Spleen (tissue), 7 donors: ENCODE measurements around the gene CRMP1.

Experiments used
- POLR2A ChIP-seq, 3 donors: fragments of 450-650 bp; IDR thresholded peaks; one replicate each; pipeline ENCODE4 v1.5.1; 2017; ENCODE audit warnings: antibody characterized with exemption in 3 of 3, mild to moderate bottlenecking in 1 of 3
- POLR2AphosphoS5 ChIP-seq, 3 donors: sonication (generic); formaldehyde crosslinking; IDR thresholded peaks; one replicate each; pipeline ENCODE4 v1.5.1; 2017; ENCODE audit warnings: antibody characterized with exemption in 3 of 3
- TF ChIP-seq, protein P1 (sequence below), 11 experiments: fragments of 200-600 bp in 7 of 11; fragments of 450-650 bp in 4 of 11; sonication (generic) in 4 of 11; IDR thresholded peaks in 8 of 11; conservative IDR thresholded peaks in 3 of 11; 1 replicate in 7 of 11; 2 replicates in 4 of 11; pipeline versions ENCODE4 v1.4.0 to v1.8.0; 2016 to 2021; ENCODE audit warnings: antibody characterized with exemption in 11 of 11, inconsistent platforms in 4 of 11, mild to moderate bottlenecking in 1 of 11
- donor health status: DM: no; HTN: no; CAD: no; lungs with moderate emphysema.
- donor health status: DM: no; HTN: no; CAD: no.
- donor health status: DM: no; HTN: no; CAD: no.

DNA sequence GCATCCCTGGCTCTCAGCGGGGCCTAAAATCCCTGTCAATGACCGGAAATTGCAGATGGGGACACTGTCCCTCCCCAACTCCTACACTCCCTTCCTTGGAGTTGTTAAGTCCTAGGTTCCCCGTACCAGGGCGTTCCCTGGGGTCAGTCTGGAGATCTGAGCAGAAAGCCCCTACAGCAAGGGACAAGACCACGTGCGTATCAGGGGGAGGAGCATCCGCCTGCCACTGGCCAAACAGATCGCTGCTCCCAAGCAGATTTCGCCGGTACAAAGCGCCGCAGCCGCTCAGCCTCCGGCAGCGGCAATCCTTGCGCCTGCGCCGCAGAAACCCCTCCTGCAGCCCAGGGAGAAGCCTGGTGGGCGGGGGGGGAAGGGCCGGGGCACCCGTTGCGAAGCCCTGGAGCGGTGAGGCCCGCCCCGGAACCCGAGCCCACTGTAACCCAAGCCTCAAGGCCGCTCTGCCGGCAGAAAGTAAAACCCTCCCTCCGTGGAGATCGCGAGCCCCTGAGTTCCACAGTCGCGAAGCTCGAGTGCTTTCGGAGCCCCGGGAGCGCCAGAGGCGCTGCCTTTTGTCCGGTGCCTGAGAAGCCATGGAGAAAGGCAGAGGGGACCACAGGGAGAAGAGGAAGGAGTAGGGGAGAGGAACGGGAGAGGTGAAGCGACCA is 2.7 kb downstream of the CRMP1 start:
- TF ChIP-seq, protein P1, sequence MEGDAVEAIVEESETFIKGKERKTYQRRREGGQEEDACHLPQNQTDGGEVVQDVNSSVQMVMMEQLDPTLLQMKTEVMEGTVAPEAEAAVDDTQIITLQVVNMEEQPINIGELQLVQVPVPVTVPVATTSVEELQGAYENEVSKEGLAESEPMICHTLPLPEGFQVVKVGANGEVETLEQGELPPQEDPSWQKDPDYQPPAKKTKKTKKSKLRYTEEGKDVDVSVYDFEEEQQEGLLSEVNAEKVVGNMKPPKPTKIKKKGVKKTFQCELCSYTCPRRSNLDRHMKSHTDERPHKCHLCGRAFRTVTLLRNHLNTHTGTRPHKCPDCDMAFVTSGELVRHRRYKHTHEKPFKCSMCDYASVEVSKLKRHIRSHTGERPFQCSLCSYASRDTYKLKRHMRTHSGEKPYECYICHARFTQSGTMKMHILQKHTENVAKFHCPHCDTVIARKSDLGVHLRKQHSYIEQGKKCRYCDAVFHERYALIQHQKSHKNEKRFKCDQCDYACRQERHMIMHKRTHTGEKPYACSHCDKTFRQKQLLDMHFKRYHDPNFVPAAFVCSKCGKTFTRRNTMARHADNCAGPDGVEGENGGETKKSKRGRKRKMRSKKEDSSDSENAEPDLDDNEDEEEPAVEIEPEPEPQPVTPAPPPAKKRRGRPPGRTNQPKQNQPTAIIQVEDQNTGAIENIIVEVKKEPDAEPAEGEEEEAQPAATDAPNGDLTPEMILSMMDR (IDR thresholded peaks at IDR 0.05 in 8 of 11, conservative IDR thresholded peaks at IDR 0.05 in 3 of 11): no peak
- TF ChIP-seq POLR2AphosphoS5 (IDR thresholded peaks at IDR 0.05) (no peak), POLR2A (IDR thresholded peaks at IDR 0.05) (no peak)
